22Rv1 (cell line): ENCODE data around the gene RNU6-8.

Experiments used
- H3K27ac ChIP-seq: fragments of 450-650 bp; 2 replicates; pipeline ENCODE4 v1.5.1; 2017
- ZFX ChIP-seq: fragments of 450-650 bp; IDR thresholded peaks from 2 replicates; pipeline ENCODE4 v1.6.1; 2017; ENCODE audit warnings: antibody characterized with exemption, borderline replicate concordance
- TF ChIP-seq, protein P1 (sequence below): fragments of 450-650 bp; IDR thresholded peaks from 2 replicates; pipeline ENCODE4 v1.5.1; 2017; ENCODE audit warnings: mild to moderate bottlenecking

Gene RNU6-8

DNA sequence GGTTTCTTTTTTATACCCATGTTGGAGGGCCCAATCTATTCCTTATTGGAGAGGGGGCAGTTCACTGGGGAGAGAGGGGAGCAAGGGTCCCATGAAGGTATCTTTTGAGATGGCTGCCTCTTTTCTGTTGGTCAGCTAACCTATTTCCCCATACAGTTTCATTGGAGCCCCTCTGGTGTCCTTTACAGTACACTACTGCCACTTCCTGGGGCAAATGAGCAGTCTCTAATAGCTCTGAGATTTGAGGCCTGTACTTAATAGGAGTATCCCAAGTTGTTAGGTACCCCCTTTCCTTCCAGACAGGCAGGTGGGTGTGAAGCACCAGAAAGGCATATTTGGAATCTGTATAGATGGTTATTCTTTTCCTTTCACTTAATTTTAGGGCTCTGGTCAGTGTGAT lies 41.3 kb upstream of the RNU6-8 start:
- TF ChIP-seq ZFX: no peak
- TF ChIP-seq, protein P1, sequence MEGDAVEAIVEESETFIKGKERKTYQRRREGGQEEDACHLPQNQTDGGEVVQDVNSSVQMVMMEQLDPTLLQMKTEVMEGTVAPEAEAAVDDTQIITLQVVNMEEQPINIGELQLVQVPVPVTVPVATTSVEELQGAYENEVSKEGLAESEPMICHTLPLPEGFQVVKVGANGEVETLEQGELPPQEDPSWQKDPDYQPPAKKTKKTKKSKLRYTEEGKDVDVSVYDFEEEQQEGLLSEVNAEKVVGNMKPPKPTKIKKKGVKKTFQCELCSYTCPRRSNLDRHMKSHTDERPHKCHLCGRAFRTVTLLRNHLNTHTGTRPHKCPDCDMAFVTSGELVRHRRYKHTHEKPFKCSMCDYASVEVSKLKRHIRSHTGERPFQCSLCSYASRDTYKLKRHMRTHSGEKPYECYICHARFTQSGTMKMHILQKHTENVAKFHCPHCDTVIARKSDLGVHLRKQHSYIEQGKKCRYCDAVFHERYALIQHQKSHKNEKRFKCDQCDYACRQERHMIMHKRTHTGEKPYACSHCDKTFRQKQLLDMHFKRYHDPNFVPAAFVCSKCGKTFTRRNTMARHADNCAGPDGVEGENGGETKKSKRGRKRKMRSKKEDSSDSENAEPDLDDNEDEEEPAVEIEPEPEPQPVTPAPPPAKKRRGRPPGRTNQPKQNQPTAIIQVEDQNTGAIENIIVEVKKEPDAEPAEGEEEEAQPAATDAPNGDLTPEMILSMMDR: no peak
- no peak overlapping the region for H3K27ac ChIP-seq

DNA sequence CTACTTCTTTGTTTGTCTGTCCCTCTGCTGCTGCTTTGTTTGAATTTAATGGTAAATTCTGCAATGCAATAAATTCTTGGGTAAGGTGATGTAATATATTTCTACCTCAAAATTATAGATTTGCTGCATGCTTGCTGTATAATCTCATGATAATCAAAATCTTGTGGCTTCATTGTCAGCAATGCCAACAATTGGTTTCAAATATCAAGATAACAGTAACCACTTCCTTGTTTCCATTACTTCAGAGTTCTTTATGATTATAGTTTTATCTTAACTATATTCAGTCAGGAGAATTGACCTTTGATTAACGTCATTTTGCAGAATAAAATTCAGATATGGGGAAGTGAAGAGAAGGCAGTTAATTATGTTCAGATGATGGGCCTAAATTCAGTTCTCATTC lies 30.2 kb upstream of the RNU6-8 start:
- no peak overlapping the region for H3K27ac ChIP-seq
- no peak for TF ChIP-seq ZFX
- TF ChIP-seq, protein P1: no peak

- TF ChIP-seq, protein P1: no peak
- no peak for TF ChIP-seq ZFX
- no peak overlapping the region for H3K27ac ChIP-seq
These were observed 29.4 kb upstream of the RNU6-8 start for GRCh38 chr14:32232481-32232880.

DNA sequence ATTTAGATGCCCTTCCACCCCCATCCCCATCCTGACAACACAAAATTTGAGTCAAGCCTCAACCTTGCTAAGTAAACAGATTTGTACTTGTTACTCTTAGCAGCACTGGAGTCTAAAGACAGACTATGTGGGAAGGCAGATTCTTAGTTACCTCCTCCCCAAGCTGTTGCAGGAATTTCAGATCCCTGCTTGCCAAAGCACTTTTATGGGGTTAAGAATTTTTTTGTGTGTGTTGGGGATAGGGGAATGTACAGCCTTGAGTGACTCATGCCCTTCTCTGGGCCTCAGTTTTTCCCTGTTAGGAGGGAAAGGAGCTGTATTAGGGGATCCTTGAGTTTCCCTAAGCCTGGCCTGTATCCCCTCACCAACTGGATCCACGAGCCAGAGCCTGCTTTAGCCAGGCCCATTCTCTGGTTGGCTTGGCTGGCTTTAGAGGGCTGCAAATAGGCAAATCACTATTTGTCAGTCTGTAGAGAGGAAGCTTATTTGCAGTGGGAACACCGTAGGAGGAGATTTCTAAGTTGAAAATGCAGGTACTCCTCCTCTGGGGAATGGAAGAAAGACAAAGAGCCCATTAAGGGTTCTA lies 27.7 kb upstream of the RNU6-8 start:
- TF ChIP-seq, protein P1: no peak
- TF ChIP-seq ZFX: no peak
- no peak overlapping the region for H3K27ac ChIP-seq

- TF ChIP-seq, protein P1: no peak
- TF ChIP-seq ZFX: no peak
- no peak overlapping the region for H3K27ac ChIP-seq
These were observed 27.1 kb upstream of the RNU6-8 start for GRCh38 chr14:32230181-32230580.

DNA sequence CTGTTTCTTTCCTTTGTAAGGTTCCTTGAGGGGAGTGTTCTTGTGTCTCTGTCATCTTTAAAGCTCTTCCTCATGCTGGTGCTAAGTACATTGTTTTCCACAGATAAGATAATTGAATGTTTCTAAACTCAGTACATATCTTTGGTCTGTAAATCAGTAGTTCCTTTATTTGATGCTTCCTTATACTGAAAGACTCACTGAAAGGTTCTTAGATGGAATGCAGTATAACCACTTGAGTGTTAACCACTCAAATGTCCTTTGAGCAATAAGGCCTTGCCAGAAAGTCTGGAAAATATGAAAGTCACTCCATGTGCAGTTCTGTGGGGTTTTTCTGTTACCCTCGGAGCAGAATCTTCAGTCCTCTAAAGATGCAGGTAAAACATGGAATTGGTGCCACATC lies 23.0 kb upstream of the RNU6-8 start:
- TF ChIP-seq, protein P1: no peak
- TF ChIP-seq ZFX: no peak
- H3K27ac ChIP-seq: no peak overlapping the region

GRCh38 chr14:32225378-32225920 lies 22.4 kb upstream of the RNU6-8 start:
- TF ChIP-seq, protein P1: no peak
- no peak for TF ChIP-seq ZFX
- H3K27ac ChIP-seq: no peak overlapping the region
